Measurements from ENCODE around the gene MTURN. TPM values are rescaled to one million over a fixed set of nuclear protein-coding genes. Genes with fewer than 3 reads are reported as not detected.

The MTURN gene
- total RNA-seq, 1 donor = 2.6 TPM

GRCh38 chr7:30175636-30176147 lies 40.9 kb downstream of the MTURN start:
- no peak overlapping the region for H3K4me3 ChIP-seq (ENCODE audit: low read depth, low read length)
- DNase-seq (ENCODE audit: low read depth) = no peak
- no peak for TF ChIP-seq CTCF (IDR thresholded peaks at IDR 0.05; ENCODE audit: insufficient read depth, low read depth, low read length)

- no peak for DNase-seq (ENCODE audit: low read depth)
- H3K4me3 ChIP-seq (ENCODE audit: low read depth, low read length) = no peak overlapping the region
- no peak for TF ChIP-seq CTCF (IDR thresholded peaks at IDR 0.05; ENCODE audit: insufficient read depth, low read depth, low read length)
Measured at GRCh38 chr7:30176463-30177109, 41.8 kb downstream of the MTURN start.

GRCh38 chr7:30177186-30177585 lies 42.4 kb downstream of the MTURN start:
- H3K4me3 ChIP-seq (ENCODE audit: low read depth, low read length) = no peak overlapping the region
- no peak for TF ChIP-seq CTCF (IDR thresholded peaks at IDR 0.05; ENCODE audit: insufficient read depth, low read depth, low read length)
- no peak for DNase-seq (ENCODE audit: low read depth)

- no peak for DNase-seq (ENCODE audit: low read depth)
- no peak for TF ChIP-seq CTCF (IDR thresholded peaks at IDR 0.05; ENCODE audit: insufficient read depth, low read depth, low read length)
- H3K4me3 ChIP-seq (ENCODE audit: low read depth, low read length) = no peak overlapping the region
Measured at GRCh38 chr7:30177965-30178364, 43.2 kb downstream of the MTURN start.

GRCh38 chr7:30178748-30179436 lies 44.1 kb downstream of the MTURN start:
- no peak for TF ChIP-seq CTCF (IDR thresholded peaks at IDR 0.05; ENCODE audit: insufficient read depth, low read depth, low read length)
- no peak for DNase-seq (ENCODE audit: low read depth)
- no peak overlapping the region for H3K4me3 ChIP-seq (ENCODE audit: low read depth, low read length)

- no peak for DNase-seq (ENCODE audit: low read depth)
- no peak overlapping the region for H3K4me3 ChIP-seq (ENCODE audit: low read depth, low read length)
- no peak for TF ChIP-seq CTCF (IDR thresholded peaks at IDR 0.05; ENCODE audit: insufficient read depth, low read depth, low read length)
Measured at GRCh38 chr7:30180718-30181117, 45.9 kb downstream of the MTURN start.

Measured in fibroblast of villous mesenchyme (primary cell).